Adrenal gland (tissue), 5 donors: Measurements from ENCODE around the gene GCN1.

Source experiments
- CTCF ChIP-seq, 6 experiments: fragments of 450-650 bp in 4 of 6; fragments of 200-600 bp in 2 of 6; sonication (generic) in 1 of 6; IDR thresholded peaks; 1 replicate in 5 of 6; 2 replicates in 1 of 6; pipeline versions ENCODE4 v1.5.1 to v1.8.0; 2016 to 2021; ENCODE audit warnings: antibody characterized with exemption in 6 of 6, mild to moderate bottlenecking in 2 of 6, moderate library complexity in 1 of 6
- POLR2A ChIP-seq, 2 donors: fragments of 450-650 bp; IDR thresholded peaks; one replicate each; pipeline ENCODE4 v1.6.1; 2017; ENCODE audit warnings: antibody characterized with exemption in 2 of 2, mild to moderate bottlenecking in 2 of 2, moderate library complexity in 1 of 2
- donor health status: DM: no; HTN: no; CAD: no.

GRCh38 chr12:120130011-120130410 lies 64.5 kb downstream of the GCN1 start:
- TF ChIP-seq CTCF (IDR thresholded peaks at IDR 0.05), result no peak
- TF ChIP-seq POLR2A (IDR thresholded peaks at IDR 0.05), result no peak
